Immature natural killer cell (primary cell): Measurements from ENCODE around the gene ACTR1A. TPM values are rescaled to one million over a fixed set of nuclear protein-coding genes. Genes with fewer than 3 reads are reported as not detected.

Experiments
- DNase-seq, 3 donors: peaks; one replicate each; pipeline ENCODE4 v3.0.0; 2022; ENCODE audit warnings: mixed read lengths in 1 of 3
- H3K27ac Mint-ChIP-seq, 6 donors: one replicate each; pipeline ENCODE4 v1.8.0; 2020; ENCODE audit warnings: mixed read lengths in 6 of 6, mild to moderate bottlenecking in 5 of 6, inconsistent platforms in 4 of 6, moderate library complexity in 3 of 6
- H3K27me3 Mint-ChIP-seq, 3 donors: one replicate each; pipeline ENCODE4 v1.8.0; 2020 to 2021; ENCODE audit warnings: low read depth in 3 of 3, mild to moderate bottlenecking in 3 of 3, mixed read lengths in 3 of 3, moderate library complexity in 3 of 3, inconsistent platforms in 1 of 3
- H3K36me3 Mint-ChIP-seq, 3 donors: one replicate each; pipeline ENCODE4 v1.8.0; 2020; ENCODE audit warnings: mixed read lengths in 3 of 3, inconsistent platforms in 2 of 3, mild to moderate bottlenecking in 2 of 3
- H3K4me1 Mint-ChIP-seq, 2 donors: one replicate each; pipeline ENCODE4 v1.8.0; 2020; ENCODE audit warnings: inconsistent platforms in 2 of 2, mild to moderate bottlenecking in 2 of 2, mixed read lengths in 2 of 2, moderate library complexity in 1 of 2
- H3K4me3 Mint-ChIP-seq, 5 donors: one replicate each; pipeline ENCODE4 v1.8.0; 2020; ENCODE audit warnings: mild to moderate bottlenecking in 5 of 5, mixed read lengths in 5 of 5, inconsistent platforms in 3 of 5, moderate library complexity in 3 of 5
- H3K9me3 Mint-ChIP-seq, 6 donors: one replicate each; pipeline ENCODE4 v1.8.0; 2020; ENCODE audit warnings: mild to moderate bottlenecking in 6 of 6, mixed read lengths in 6 of 6, inconsistent platforms in 4 of 6, moderate library complexity in 3 of 6
- polyA plus RNA-seq, 3 donors: library from polyadenylated mRNA; unstranded; fragments of 300-500 nt; fragmentation: Illumina TruSeq; gene quantifications; one replicate each; pipeline ENCODE4 v1.2.3, GENCODE V29; 2021

Gene ACTR1A
- polyA plus RNA-seq, 3 donors from 2014 or later = 91.6 to 125 (median 115) TPM

DNA sequence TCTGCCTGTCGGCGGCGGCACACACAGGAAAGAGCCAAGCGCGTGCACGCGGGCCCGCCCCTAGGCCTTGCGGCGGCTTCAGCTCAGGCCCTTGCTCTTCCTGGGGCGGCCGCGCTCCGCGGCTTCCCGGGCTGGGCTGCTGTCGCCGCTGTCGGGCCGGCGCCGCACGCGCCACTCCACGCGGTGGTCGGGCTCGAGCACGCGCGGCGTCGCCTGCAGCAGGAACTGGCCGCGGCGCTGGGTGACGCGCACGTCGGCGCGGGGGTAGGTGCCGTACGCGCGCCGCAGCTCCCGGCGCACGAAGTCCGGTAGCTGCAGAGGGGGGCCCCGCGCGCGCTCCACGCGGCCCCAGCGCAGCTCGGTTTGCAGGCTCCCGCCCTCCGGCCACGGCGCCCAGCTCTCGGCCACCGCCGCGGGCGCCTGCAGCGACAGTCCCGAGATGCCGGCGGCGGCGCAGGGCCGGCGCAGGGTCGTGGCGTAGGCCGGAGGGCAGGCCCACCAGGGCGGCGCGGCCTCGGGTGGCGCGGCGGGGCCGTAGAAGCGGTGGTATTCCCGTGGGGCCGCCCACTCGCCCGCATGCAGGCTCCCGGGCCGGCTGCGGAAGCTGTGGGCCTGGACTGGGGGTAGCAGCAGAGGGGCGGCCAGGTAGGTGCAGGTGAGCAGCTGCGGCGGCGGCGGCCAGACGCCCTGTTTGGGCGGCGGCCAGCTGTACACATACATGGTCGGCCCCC, 52.0 kb downstream of the ACTR1A start:
- H3K4me1 Mint-ChIP-seq = peaks cover 21 to 26% of the 10 kb centered on the region in 2 donors
- H3K9me3 Mint-ChIP-seq = no peaks in the 10 kb centered on the region
- H3K36me3 Mint-ChIP-seq = no peaks in the 10 kb centered on the region
- H3K4me3 Mint-ChIP-seq = peak overlapping the region; percentile 95 to 97 (median 96)
- H3K27me3 Mint-ChIP-seq = peaks cover 0 to 7% (median 3%) of the 10 kb centered on the region in 3 donors
- H3K27ac Mint-ChIP-seq = peak overlapping the region; percentile 89 to 96 (median 96)
- peak; percentile 92 to 95 (median 94) for DNase-seq

DNA sequence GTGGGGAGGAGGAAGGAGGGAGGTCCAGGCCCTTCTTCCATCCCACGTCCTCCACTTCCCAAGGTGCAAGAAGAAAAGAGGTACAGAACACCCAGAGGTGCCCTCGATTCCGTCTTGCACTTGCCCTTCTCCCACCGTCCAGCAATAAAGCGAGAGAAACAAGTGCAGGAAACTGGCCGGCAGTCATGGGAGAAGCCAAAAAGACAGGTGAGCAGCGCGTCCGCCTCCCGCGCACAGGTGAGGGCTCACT, 52.5 kb downstream of the ACTR1A start:
- Mint-ChIP-seq H3K9me3 (no peaks in the 10 kb centered on the region), H3K36me3 (no peaks in the 10 kb centered on the region), H3K27ac (peak overlapping the region; percentile 89 to 96 (median 96)), H3K27me3 (peaks cover 0 to 7% (median 3%) of the 10 kb centered on the region in 3 donors), H3K4me3 (peak overlapping the region; percentile 95 to 97 (median 96)), H3K4me1 (peaks cover 21 to 26% of the 10 kb centered on the region in 2 donors)
- no peak for DNase-seq

DNA sequence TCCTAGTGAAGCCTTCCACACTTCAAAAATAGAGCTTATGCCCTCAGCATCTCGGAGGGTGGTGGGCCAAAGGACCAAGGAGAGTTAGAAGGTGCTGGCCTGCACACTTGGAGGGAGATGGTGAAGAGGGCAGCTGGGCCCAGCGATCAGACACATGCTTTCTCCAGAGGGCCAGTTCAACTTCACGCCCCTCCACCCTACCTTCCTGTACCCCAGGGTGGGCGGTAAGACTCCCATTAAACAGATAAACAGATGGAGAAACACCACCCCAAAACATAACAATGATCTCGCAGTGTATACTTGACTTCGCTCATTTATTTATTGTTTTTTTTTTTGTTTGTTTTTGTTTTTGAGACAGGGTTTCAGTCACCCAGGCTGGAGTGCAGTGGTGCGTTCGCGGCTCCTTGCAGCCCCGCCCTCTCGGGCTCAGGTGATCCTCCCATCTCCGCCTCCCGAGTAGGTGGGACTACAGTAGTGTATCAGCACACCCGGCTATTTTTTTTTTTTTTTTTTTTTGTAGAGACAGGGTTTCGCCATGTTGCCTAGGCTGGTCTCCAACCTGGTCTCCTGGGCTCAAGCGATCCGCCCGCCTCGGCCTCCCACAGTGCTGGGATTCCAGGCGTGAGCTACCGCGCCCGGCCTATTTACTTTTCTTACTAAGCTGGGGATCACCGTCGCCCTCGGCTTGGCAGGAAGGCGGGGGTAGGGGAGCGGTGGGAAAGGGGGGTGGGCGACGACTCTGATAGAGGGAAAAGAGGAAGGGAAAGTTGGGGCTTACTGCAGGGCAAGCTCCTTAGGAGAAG, 53.0 kb downstream of the ACTR1A start:
- H3K27me3 Mint-ChIP-seq = peaks cover 0 to 7% (median 3%) of the 10 kb centered on the region in 3 donors
- peaks cover 21 to 26% of the 10 kb centered on the region in 2 donors for H3K4me1 Mint-ChIP-seq
- peak; percentile 78 to 85 (median 82) for DNase-seq
- H3K36me3 Mint-ChIP-seq = no peaks in the 10 kb centered on the region
- H3K4me3 Mint-ChIP-seq = peak overlapping the region; percentile 95 to 97 (median 96)
- peak overlapping the region; percentile 89 to 96 (median 96) for H3K27ac Mint-ChIP-seq
- no peaks in the 10 kb centered on the region for H3K9me3 Mint-ChIP-seq

DNA sequence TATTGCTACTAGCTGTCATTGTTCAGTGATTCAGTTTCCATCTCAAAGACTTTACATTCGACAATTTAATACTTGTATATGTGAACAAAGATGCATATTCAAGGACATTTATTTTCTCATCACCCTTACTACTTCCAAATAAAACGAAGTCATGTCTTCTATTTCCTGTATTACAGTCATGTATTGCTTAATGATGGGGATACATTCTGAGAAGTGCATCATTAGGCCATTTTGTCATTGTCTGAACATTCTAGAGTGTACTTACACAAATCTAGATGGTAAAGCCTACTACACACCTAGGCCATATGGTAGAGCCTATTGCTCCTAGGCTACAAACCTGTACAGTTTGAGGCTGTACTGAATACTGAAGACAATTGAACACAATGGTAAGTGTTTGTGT, 57.7 kb downstream of the ACTR1A start:
- Mint-ChIP-seq H3K27ac (no peak overlapping the region), H3K9me3 (no peaks in the 10 kb centered on the region), H3K4me3 (no peak overlapping the region), H3K36me3 (no peaks in the 10 kb centered on the region), H3K4me1 (peaks cover 8 to 10% of the 10 kb centered on the region in 2 donors), H3K27me3 (peaks cover 0 to 4% (median 1%) of the 10 kb centered on the region in 3 donors)
- no peak for DNase-seq

DNA sequence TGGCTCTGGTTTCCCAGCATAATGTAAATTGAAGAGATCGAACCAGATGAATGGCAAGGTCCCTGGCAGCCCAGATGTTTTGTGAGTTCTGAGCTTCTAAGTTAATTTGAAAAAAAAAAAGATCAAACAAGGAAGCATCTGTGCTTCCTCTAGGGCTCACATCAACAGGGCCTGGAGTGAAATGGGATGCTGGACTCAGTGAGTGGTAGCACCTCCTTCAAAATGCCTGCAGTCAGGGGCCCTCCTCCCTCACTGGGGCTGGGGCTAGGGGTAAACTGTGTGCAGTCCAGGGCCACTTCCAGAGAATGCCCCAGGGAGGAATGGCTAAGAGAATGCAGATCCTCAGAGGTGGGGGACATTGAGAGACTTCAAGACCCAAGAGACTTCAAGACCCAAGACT, 64.1 kb downstream of the ACTR1A start:
- peaks cover 0 to 5% (median 0%) of the 10 kb centered on the region in 3 donors for H3K36me3 Mint-ChIP-seq
- DNase-seq = no peak
- H3K27ac Mint-ChIP-seq = peak overlapping the region in 2 of 6 donors; percentile 40 to 60
- peak overlapping the region in 1 of 5 donors; percentile 15 for H3K4me3 Mint-ChIP-seq
- peaks cover 43 to 49% of the 10 kb centered on the region in 2 donors for H3K4me1 Mint-ChIP-seq
- no peaks in the 10 kb centered on the region for H3K9me3 Mint-ChIP-seq
- H3K27me3 Mint-ChIP-seq = peaks cover 1 to 8% (median 1%) of the 10 kb centered on the region in 3 donors

DNA sequence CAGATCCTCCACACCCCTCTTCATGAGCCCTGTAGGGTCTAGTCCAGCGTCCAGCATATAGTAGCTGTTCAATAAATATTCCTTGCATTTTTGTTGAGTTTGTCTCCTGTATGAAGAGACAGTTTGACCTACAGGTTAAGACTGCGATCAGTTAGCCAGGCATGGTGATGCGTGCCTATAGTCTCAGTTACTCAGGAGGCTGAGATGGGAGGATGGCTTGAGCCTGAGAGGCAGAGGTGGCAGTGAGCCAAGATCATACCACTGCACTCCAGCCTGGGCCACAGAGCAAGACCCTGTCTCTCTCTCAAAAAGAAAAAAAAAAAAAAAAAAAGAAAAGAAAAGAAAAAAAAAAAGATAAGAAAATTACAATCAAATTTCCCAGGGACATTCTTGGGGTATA, 65.0 kb downstream of the ACTR1A start:
- Mint-ChIP-seq H3K36me3 (peaks cover 0 to 5% (median 0%) of the 10 kb centered on the region in 3 donors), H3K9me3 (no peaks in the 10 kb centered on the region), H3K4me1 (peaks cover 52 to 58% of the 10 kb centered on the region in 2 donors), H3K27ac (peak overlapping the region in 5 of 6 donors; percentile 6 to 85 (median 84)), H3K4me3 (peak overlapping the region; percentile 57 to 93 (median 74)), H3K27me3 (peaks cover 5 to 13% (median 10%) of the 10 kb centered on the region in 3 donors)
- DNase-seq = no peak

DNA sequence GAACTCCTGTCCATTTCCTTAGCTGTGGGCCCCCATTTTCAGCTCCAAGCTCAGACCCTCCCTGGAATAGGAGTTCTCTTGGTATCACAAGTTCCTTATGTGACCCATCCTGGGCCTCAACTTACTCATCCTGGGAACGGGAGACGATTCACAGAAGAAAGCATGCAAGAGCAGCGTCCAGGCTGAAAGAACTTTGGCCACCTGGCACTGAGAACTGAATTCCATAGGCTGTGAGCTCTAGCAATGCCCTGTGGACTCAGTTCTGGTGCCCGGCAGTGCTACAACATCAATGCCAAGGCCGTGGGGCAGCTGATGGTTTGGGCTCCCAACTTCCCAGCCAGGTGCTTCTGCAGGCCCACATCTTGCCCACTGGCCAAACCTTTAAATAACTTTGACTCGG, 66.2 kb downstream of the ACTR1A start:
- DNase-seq = no peak
- H3K27me3 Mint-ChIP-seq = peaks cover 5 to 15% (median 14%) of the 10 kb centered on the region in 3 donors
- H3K9me3 Mint-ChIP-seq = no peaks in the 10 kb centered on the region
- H3K36me3 Mint-ChIP-seq = peaks cover 0 to 5% (median 0%) of the 10 kb centered on the region in 3 donors
- peaks cover 62 to 70% of the 10 kb centered on the region in 2 donors for H3K4me1 Mint-ChIP-seq
- H3K4me3 Mint-ChIP-seq = peak overlapping the region; percentile 74 to 93 (median 91)
- peak overlapping the region; percentile 68 to 94 (median 90) for H3K27ac Mint-ChIP-seq

DNA sequence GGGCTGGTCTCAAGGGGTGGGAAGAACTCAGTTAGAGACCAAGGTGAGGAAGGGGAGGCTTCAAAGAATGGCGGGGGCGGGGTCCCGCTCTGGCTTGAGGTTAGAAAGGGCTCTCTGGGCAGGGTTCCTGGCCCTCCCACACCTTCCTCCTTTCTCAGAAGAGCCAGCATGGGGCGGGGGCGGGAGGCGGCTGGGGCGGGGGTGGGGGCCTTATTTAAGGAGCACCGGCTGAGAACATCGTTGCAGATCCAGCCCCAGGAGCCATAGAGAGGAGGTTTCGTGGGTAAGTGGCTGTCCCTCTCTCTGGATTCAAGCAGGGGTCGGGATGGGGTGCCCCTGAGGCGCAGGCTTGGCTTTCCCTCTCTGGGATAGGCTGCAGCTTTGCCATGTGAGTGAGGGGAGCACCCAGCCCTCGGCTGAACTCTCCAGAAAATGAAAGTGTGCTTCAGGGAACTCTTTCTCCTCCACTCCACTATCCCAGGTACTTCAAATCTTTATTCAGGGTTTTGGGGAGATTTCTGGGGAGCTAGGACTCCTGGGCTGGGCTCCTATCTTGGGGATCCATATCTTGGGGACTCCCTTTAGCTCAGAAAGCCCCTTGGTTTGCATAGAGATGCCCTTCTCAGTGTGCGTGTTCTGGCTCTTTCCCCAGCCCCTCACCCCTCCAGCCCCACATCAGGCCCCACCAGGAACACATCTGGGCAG, 66.8 kb downstream of the ACTR1A start:
- no peaks in the 10 kb centered on the region for H3K9me3 Mint-ChIP-seq
- peak overlapping the region; percentile 74 to 93 (median 91) for H3K4me3 Mint-ChIP-seq
- peaks cover 5 to 15% (median 14%) of the 10 kb centered on the region in 3 donors for H3K27me3 Mint-ChIP-seq
- peaks cover 0 to 5% (median 0%) of the 10 kb centered on the region in 3 donors for H3K36me3 Mint-ChIP-seq
- DNase-seq = peak in 2 of 3 donors; percentile 16 to 20
- H3K4me1 Mint-ChIP-seq = peaks cover 62 to 70% of the 10 kb centered on the region in 2 donors
- peak overlapping the region; percentile 88 to 94 (median 90) for H3K27ac Mint-ChIP-seq

DNA sequence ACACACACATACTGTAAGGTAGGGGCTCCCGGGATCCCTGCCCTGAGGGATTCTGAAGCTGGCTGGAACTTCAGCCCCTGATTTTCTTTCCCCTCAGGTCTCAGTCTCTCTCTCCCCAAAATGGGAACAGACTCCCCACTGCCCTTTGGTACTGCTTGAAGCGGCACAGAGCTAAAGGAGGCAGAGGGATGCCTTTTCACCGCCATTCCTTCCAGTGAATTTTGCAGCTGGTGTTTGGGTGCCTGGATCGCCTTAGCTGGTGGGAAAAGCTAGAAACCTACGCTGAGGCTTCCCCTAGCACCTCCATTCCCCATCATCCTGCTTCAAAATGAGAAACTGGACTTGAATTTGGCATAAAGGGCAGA, 67.4 kb downstream of the ACTR1A start:
- Mint-ChIP-seq H3K36me3 (peaks cover 0 to 5% (median 0%) of the 10 kb centered on the region in 3 donors), H3K4me1 (peaks cover 62 to 70% of the 10 kb centered on the region in 2 donors), H3K9me3 (no peaks in the 10 kb centered on the region), H3K4me3 (peak overlapping the region; percentile 74 to 93 (median 91)), H3K27me3 (peaks cover 5 to 15% (median 14%) of the 10 kb centered on the region in 3 donors), H3K27ac (peak overlapping the region; percentile 88 to 94 (median 90))
- DNase-seq = no peak

DNA sequence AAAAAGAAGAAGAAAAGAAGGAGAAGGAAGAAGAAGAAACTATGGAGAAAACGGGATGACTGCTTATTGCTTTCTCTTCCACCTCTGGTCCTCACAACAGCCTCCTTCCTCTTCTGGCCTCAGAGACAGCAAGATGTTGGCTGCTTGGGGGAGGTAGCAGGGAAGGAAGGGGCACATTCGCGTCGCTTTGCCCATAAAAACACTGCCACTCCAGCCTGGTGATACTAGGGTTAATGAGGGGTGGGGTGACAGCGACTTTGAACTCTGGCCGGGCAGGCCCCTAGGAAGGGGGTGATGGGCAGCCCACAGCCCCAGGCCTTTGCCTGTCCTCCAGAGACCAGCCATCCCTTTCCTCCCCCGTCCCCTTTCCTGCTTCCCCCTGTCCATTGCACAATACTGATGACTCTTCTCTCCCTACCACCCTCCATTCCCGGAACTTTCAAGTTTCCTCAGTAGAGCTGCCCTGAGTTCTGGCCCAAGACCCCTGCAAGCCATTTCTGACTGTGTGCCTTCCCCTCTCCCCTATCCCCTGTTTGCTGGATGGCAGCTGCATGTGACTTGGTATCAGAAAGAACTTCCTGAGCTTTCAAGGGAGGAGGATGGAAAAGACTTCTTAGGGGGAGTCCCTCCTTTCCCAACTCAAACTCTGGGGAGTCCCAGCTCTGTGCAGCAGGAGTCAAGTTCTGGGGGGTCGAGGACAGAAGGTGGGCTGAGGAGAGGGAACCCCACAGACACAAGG, 67.9 kb downstream of the ACTR1A start:
- Mint-ChIP-seq H3K36me3 (peaks cover 0 to 5% (median 0%) of the 10 kb centered on the region in 3 donors), H3K4me1 (peaks cover 62 to 70% of the 10 kb centered on the region in 2 donors), H3K9me3 (no peaks in the 10 kb centered on the region), H3K27me3 (peaks cover 5 to 15% (median 14%) of the 10 kb centered on the region in 3 donors), H3K27ac (peak overlapping the region; percentile 88 to 94 (median 90)), H3K4me3 (peak overlapping the region; percentile 74 to 93 (median 91))
- no peak for DNase-seq

DNA sequence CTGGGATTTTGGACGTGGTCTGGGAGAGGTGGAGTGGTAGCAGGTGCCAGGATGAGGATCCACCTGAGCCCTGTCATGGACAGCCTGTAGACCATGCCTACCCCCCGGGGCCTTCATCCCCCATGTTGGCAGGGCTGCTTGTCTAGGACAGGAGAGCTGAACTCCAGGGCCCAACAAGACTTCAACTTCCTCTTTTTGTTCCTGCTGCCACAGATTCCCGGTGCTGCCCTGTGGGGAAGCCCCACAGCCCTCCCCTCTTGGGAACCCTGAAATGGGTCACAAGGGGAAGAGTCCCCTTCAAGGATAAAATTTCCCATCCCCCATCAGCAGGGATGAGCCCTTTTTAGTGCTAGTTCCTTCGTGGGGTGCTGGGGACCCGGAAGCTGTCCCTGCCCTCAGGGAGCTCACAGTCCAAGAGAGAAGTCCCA, 68.9 kb downstream of the ACTR1A start:
- H3K27ac Mint-ChIP-seq = peak overlapping the region; percentile 59 to 94 (median 83)
- H3K4me3 Mint-ChIP-seq = peak overlapping the region; percentile 91 to 96 (median 91)
- no peak for DNase-seq
- H3K4me1 Mint-ChIP-seq = peaks cover 62 to 70% of the 10 kb centered on the region in 2 donors
- peaks cover 0 to 5% (median 0%) of the 10 kb centered on the region in 3 donors for H3K36me3 Mint-ChIP-seq
- peaks cover 5 to 15% (median 14%) of the 10 kb centered on the region in 3 donors for H3K27me3 Mint-ChIP-seq
- H3K9me3 Mint-ChIP-seq = no peaks in the 10 kb centered on the region

DNA sequence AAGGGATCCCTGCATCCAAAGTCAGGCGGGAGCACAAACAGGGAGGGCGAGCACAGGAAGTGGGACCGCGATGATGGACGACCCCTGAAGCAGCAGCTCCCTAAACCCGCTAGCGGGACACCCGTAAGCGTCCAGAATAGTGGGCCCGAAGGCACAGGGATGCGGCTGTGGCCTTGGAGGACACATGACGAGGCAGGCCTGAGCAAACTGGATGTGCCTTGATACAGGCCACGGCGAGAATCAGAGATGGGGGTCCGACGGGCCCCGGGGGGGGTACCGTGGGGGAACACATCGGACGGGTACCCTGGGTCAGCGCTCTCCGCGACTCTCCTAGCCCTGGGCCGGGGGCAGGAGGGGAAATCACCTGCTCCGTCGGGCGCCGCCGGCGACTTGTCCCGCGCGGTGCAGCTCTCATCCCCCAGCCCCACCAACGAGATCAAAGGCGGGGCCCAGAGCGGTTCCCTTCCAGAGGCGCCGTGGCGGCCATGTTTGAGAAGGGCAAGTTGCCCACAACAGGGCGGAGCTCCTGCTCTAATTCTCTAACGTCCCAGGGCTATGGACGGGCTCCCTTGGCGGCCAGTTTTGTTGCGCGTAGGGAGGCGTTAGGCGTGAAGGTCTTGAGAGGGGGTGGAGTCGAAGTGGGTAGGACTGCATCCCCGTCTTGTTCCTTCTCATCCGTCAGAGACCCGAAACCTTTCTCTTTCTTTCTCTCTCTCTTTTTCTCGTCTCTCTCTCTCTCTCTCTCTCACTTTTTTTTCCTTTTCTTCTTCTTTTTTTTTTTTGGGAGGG, 70.2 kb downstream of the ACTR1A start, which contains the start of gene CUEDC2:
CUEDC2 (minus strand) TSS at position 413 of the 789 bp plus-strand sequence. CDS start 7,386 bp downstream, outside the sequence.
- H3K4me1 Mint-ChIP-seq = peaks cover 53 to 65% of the 10 kb centered on the region in 2 donors
- H3K36me3 Mint-ChIP-seq = peaks cover 0 to 4% (median 0%) of the 10 kb centered on the region in 3 donors
- H3K9me3 Mint-ChIP-seq = no peaks in the 10 kb centered on the region
- peak within 1 kb of the TSS; percentile 82 to 94 (median 90) for H3K27ac Mint-ChIP-seq
- H3K27me3 Mint-ChIP-seq = peaks cover 5 to 17% (median 14%) of the 10 kb centered on the region in 3 donors
- peak; percentile 91 to 92 (median 92) for DNase-seq
- H3K4me3 Mint-ChIP-seq = peak within 1 kb of the TSS; percentile 91 to 96 (median 91)
